Naive B cell (primary cell): ENCODE results near the gene TMX1. TPM values are rescaled to one million over a fixed set of nuclear protein-coding genes. Genes with fewer than 3 reads are reported as not detected.
"Not testable (repeated sequence)": the region's sequence is repeated elsewhere in the genome, so short reads cannot be mapped to it uniquely, and the experiment has no call there.

Experiments
- ATAC-seq, 2 donors: fragments of 150-1000 bp; cut with Tn5 transposase; 2 replicates each; pipeline ENCODE4 v1.10.0; 2021; ENCODE audit warnings: low read depth in 2 of 2, mild to moderate bottlenecking in 2 of 2, moderate library complexity in 2 of 2
- DNase-seq: peaks from one replicate; pipeline ENCODE4 v3.0.0; 2022
- H3K27ac Mint-ChIP-seq, 6 donors: one replicate each; pipeline ENCODE4 v1.8.0; 2020 to 2022; ENCODE audit warnings: mild to moderate bottlenecking in 6 of 6, mixed read lengths in 6 of 6, moderate library complexity in 5 of 6, inconsistent platforms in 2 of 6
- H3K27me3 Mint-ChIP-seq, 3 donors: one replicate each; pipeline ENCODE4 v1.8.0; 2021 to 2022; ENCODE audit warnings: mixed read lengths in 3 of 3, mild to moderate bottlenecking in 1 of 3
- H3K36me3 Mint-ChIP-seq, 2 donors: one replicate each; pipeline ENCODE4 v1.8.0; 2020 to 2022; ENCODE audit warnings: mixed read lengths in 2 of 2, inconsistent platforms in 1 of 2, mild to moderate bottlenecking in 1 of 2
- H3K4me1 Mint-ChIP-seq, 3 donors: one replicate each; pipeline ENCODE4 v1.8.0; 2020 to 2022; ENCODE audit warnings: mixed read lengths in 3 of 3, inconsistent platforms in 1 of 3, mild to moderate bottlenecking in 1 of 3, moderate library complexity in 1 of 3
- H3K4me3 Mint-ChIP-seq, 8 donors: one replicate each; pipeline ENCODE4 v1.8.0; 2020 to 2022; ENCODE audit warnings: mild to moderate bottlenecking in 8 of 8, mixed read lengths in 8 of 8, moderate library complexity in 8 of 8, inconsistent platforms in 2 of 8
- H3K9me3 Mint-ChIP-seq, 7 donors: one replicate each; pipeline ENCODE4 v1.8.0; 2020 to 2022; ENCODE audit warnings: mixed read lengths in 7 of 7, mild to moderate bottlenecking in 5 of 7, inconsistent platforms in 2 of 7, moderate library complexity in 1 of 7
- polyA plus RNA-seq, 6 donors: library from polyadenylated mRNA; unstranded; fragments of 300-500 nt; fragmentation: Illumina TruSeq; gene quantifications; one replicate each; pipeline ENCODE4 v1.2.3, GENCODE V29; 2021; ENCODE audit warnings: low read depth in 6 of 6

TMX1 gene
- polyA plus RNA-seq, 6 donors from 2014 or later = 36.4 to 59.1 (median 42.1) TPM

- no peaks in the 10 kb centered on the region for H3K27me3 Mint-ChIP-seq
- DNase-seq = no peak
- ATAC-seq = no peak
- H3K4me3 Mint-ChIP-seq = no peak overlapping the region
- no peaks in the 10 kb centered on the region for H3K4me1 Mint-ChIP-seq
- H3K27ac Mint-ChIP-seq = no peak overlapping the region
- peaks cover 0 to 8% of the 10 kb centered on the region in 2 donors for H3K36me3 Mint-ChIP-seq
- H3K9me3 Mint-ChIP-seq = peaks cover 0 to 15% (median 11%) of the 10 kb centered on the region in 7 donors
Observed at GRCh38 chr14:51219473-51220448, 20.3 kb upstream of the TMX1 start.

GRCh38 chr14:51223463-51223862 is 16.6 kb upstream of the TMX1 start:
- H3K27ac Mint-ChIP-seq, H3K27me3 Mint-ChIP-seq, H3K4me3 Mint-ChIP-seq, ATAC-seq, DNase-seq, H3K4me1 Mint-ChIP-seq: not testable (repeated sequence)
- Mint-ChIP-seq H3K36me3 (peaks cover 0 to 16% of the 10 kb centered on the region in 2 donors), H3K9me3 (peaks cover 0 to 15% (median 9%) of the 10 kb centered on the region in 7 donors)

- Mint-ChIP-seq H3K27ac (no peak overlapping the region), H3K4me3 (no peak overlapping the region), H3K36me3 (peaks cover 0 to 16% of the 10 kb centered on the region in 2 donors), H3K9me3 (peaks cover 0 to 15% (median 9%) of the 10 kb centered on the region in 7 donors), H3K4me1 (no peaks in the 10 kb centered on the region), H3K27me3 (no peaks in the 10 kb centered on the region)
- no peak for DNase-seq
- ATAC-seq = no peak
Observed at GRCh38 chr14:51224551-51224950, 15.5 kb upstream of the TMX1 start.

- DNase-seq (no peak), ATAC-seq (no peak)
- Mint-ChIP-seq H3K36me3 (peaks cover 0 to 16% of the 10 kb centered on the region in 2 donors), H3K27ac (no peak overlapping the region), H3K9me3 (peaks cover 0 to 15% (median 9%) of the 10 kb centered on the region in 7 donors), H3K4me1 (no peaks in the 10 kb centered on the region), H3K4me3 (no peak overlapping the region), H3K27me3 (no peaks in the 10 kb centered on the region)
Observed at GRCh38 chr14:51225751-51226150, 14.3 kb upstream of the TMX1 start.

GRCh38 chr14:51228391-51228790 is 11.7 kb upstream of the TMX1 start:
- peaks cover 0 to 6% (median 4%) of the 10 kb centered on the region in 7 donors for H3K9me3 Mint-ChIP-seq

GRCh38 chr14:51228890-51229289 is 11.2 kb upstream of the TMX1 start:
- DNase-seq (no peak), ATAC-seq (no peak)
- no peak overlapping the region for H3K4me3 Mint-ChIP-seq
- no peaks in the 10 kb centered on the region for H3K4me1 Mint-ChIP-seq
- peaks cover 0 to under 1% (median 0%) of the 10 kb centered on the region in 7 donors for H3K9me3 Mint-ChIP-seq
- peaks cover 0 to 9% of the 10 kb centered on the region in 2 donors for H3K36me3 Mint-ChIP-seq
- no peak overlapping the region for H3K27ac Mint-ChIP-seq
- H3K27me3 Mint-ChIP-seq = peaks cover 0 to 6% (median 0%) of the 10 kb centered on the region in 3 donors

More at GRCh38 chr14:51228391-51228790, 11.7 kb upstream of the TMX1 start:
- Mint-ChIP-seq H3K4me1 (no peaks in the 10 kb centered on the region), H3K27me3 (peaks cover 0 to 6% (median 0%) of the 10 kb centered on the region in 3 donors), H3K36me3 (peaks cover 0 to 14% of the 10 kb centered on the region in 2 donors), H3K4me3 (no peak overlapping the region), H3K27ac (no peak overlapping the region)
- ATAC-seq (no peak), DNase-seq (no peak)

GRCh38 chr14:51236314-51236713 is 3.7 kb upstream of the TMX1 start:
- Mint-ChIP-seq H3K27ac (peak overlapping the region in 2 of 6 donors; percentile 3 to 41), H3K9me3 (no peaks in the 10 kb centered on the region), H3K27me3 (peaks cover 0 to 6% (median 0%) of the 10 kb centered on the region in 3 donors), H3K4me1 (peaks cover 0 to 4% (median 0%) of the 10 kb centered on the region in 3 donors), H3K36me3 (no peaks in the 10 kb centered on the region), H3K4me3 (peak overlapping the region in 1 of 8 donors; percentile 19)
- no peak for ATAC-seq
- DNase-seq = no peak

- no peak overlapping the region for H3K4me3 Mint-ChIP-seq
- no peak for ATAC-seq
- DNase-seq = no peak
- H3K4me1 Mint-ChIP-seq = peaks cover 6 to 17% (median 17%) of the 10 kb centered on the region in 3 donors
- H3K36me3 Mint-ChIP-seq = peaks cover 0 to 6% of the 10 kb centered on the region in 2 donors
- H3K9me3 Mint-ChIP-seq = no peaks in the 10 kb centered on the region
- H3K27me3 Mint-ChIP-seq = no peaks in the 10 kb centered on the region
- no peak overlapping the region for H3K27ac Mint-ChIP-seq
Observed at GRCh38 chr14:51240804-51241380, 845 bp downstream of the TMX1 start.

GRCh38 chr14:51242545-51243490 is 2.8 kb downstream of the TMX1 start:
- ATAC-seq (no peak), DNase-seq (no peak)
- Mint-ChIP-seq H3K36me3 (peaks cover 0 to 11% of the 10 kb centered on the region in 2 donors), H3K4me3 (peak overlapping the region in 6 of 8 donors; percentile 6 to 57 (median 32)), H3K4me1 (peaks cover 17 to 28% (median 24%) of the 10 kb centered on the region in 3 donors), H3K27ac (peak overlapping the region in 3 of 6 donors; percentile 49 to 63 (median 57)), H3K27me3 (no peaks in the 10 kb centered on the region), H3K9me3 (no peaks in the 10 kb centered on the region)

GRCh38 chr14:51244591-51244990 is 4.5 kb downstream of the TMX1 start:
- DNase-seq (no peak), ATAC-seq (no peak)
- Mint-ChIP-seq H3K4me3 (peak overlapping the region in 1 of 8 donors; percentile 37), H3K27me3 (no peaks in the 10 kb centered on the region), H3K36me3 (peaks cover 0 to 12% of the 10 kb centered on the region in 2 donors), H3K27ac (peak overlapping the region in 2 of 6 donors; percentile 15 to 58), H3K9me3 (no peaks in the 10 kb centered on the region), H3K4me1 (peaks cover 26 to 40% (median 27%) of the 10 kb centered on the region in 3 donors)

- Mint-ChIP-seq H3K4me3 (peak overlapping the region in 1 of 8 donors; percentile 43), H3K9me3 (no peaks in the 10 kb centered on the region), H3K27ac (peak overlapping the region in 4 of 6 donors; percentile 67 to 93 (median 86)), H3K27me3 (no peaks in the 10 kb centered on the region), H3K36me3 (peaks cover 4 to 16% of the 10 kb centered on the region in 2 donors), H3K4me1 (peaks cover 26 to 40% (median 27%) of the 10 kb centered on the region in 3 donors)
- no peak for DNase-seq
- no peak for ATAC-seq
Observed at GRCh38 chr14:51246032-51246431, 6.0 kb downstream of the TMX1 start.

- DNase-seq (peak; percentile 10), ATAC-seq (peak; percentile 73 to 74)
- Mint-ChIP-seq H3K27me3 (no peaks in the 10 kb centered on the region), H3K9me3 (no peaks in the 10 kb centered on the region), H3K27ac (peak overlapping the region; percentile 47 to 80 (median 65)), H3K36me3 (peaks cover 9 to 22% of the 10 kb centered on the region in 2 donors), H3K4me1 (peaks cover 21 to 40% (median 27%) of the 10 kb centered on the region in 3 donors), H3K4me3 (peak overlapping the region in 5 of 8 donors; percentile 6 to 69 (median 21))
Observed at GRCh38 chr14:51248016-51248987, 8.3 kb downstream of the TMX1 start.
